ENCODE measurements around the gene ACOT11.

The ACOT11 gene

GRCh38 chr1:54538538-54538937 is 9.5 kb upstream of the ACOT11 start:
- H3K27me3 ChIP-seq (ENCODE audit: insufficient read depth, poor library complexity, severe bottlenecking), result no peaks in the 10 kb centered on the region
- TF ChIP-seq POLR2AphosphoS5 (IDR thresholded peaks at IDR 0.05; ENCODE audit: low read depth) (no peak), GABPA (IDR thresholded peaks at IDR 0.05; ENCODE audit: low read depth) (no peak), REST (IDR thresholded peaks at IDR 0.05; ENCODE audit: insufficient replicate concordance, low read depth) (no peak), CTCF (IDR thresholded peaks at IDR 0.05; ENCODE audit: insufficient read depth, low read length) (no peak), SPI1 (IDR thresholded peaks at IDR 0.05; ENCODE audit: borderline replicate concordance, low read depth) (no peak)
- H3K27ac ChIP-seq (replicated peaks), result no peak overlapping the region
- no peak for DNase-seq (ENCODE audit: low read depth in 1 of 2, low spot score in 1 of 2)
- H3K4me3 ChIP-seq (replicated peaks; ENCODE audit: insufficient read depth, low read length), result no peak overlapping the region

GRCh38 chr1:54540582-54541295 is 7.3 kb upstream of the ACOT11 start:
- Histone ChIP-seq H3K27ac (replicated peaks) (no peak overlapping the region; the same call in 1 of the 2 replicates), H3K27me3 (ENCODE audit: insufficient read depth, poor library complexity, severe bottlenecking) (no peaks in the 10 kb centered on the region), H3K4me3 (replicated peaks; ENCODE audit: insufficient read depth, low read length) (no peak overlapping the region)
- DNase-seq (ENCODE audit: low read depth in 1 of 2, low spot score in 1 of 2), result no peak
- TF ChIP-seq CTCF (IDR thresholded peaks at IDR 0.05; ENCODE audit: insufficient read depth, low read length) (no peak), POLR2AphosphoS5 (IDR thresholded peaks at IDR 0.05; ENCODE audit: low read depth) (no peak), SPI1 (IDR thresholded peaks at IDR 0.05; ENCODE audit: borderline replicate concordance, low read depth) (no peak), REST (IDR thresholded peaks at IDR 0.05; ENCODE audit: insufficient replicate concordance, low read depth) (no peak), GABPA (IDR thresholded peaks at IDR 0.05; ENCODE audit: low read depth) (no peak)

- peak; percentile 91 to 93 for DNase-seq (ENCODE audit: low read depth in 1 of 2, low spot score in 1 of 2)
- TF ChIP-seq REST (IDR thresholded peaks at IDR 0.05; ENCODE audit: insufficient replicate concordance, low read depth) (peak; percentile 54), SPI1 (IDR thresholded peaks at IDR 0.05; ENCODE audit: borderline replicate concordance, low read depth) (no peak), CTCF (IDR thresholded peaks at IDR 0.05; ENCODE audit: insufficient read depth, low read length) (no peak), GABPA (IDR thresholded peaks at IDR 0.05; ENCODE audit: low read depth) (0 out of 2 replicates have a peak, but pooled peaks have one; percentile 1), POLR2AphosphoS5 (IDR thresholded peaks at IDR 0.05; ENCODE audit: low read depth) (peak; percentile 75)
- Histone ChIP-seq H3K27me3 (ENCODE audit: insufficient read depth, poor library complexity, severe bottlenecking) (no peaks in the 10 kb centered on the region), H3K4me3 (replicated peaks; ENCODE audit: insufficient read depth, low read length) (peak overlapping the region; percentile 45), H3K27ac (replicated peaks) (peak overlapping the region; percentile 95)
Observed at GRCh38 chr1:54542120-54542961, 5.7 kb upstream of the ACOT11 start.

Measured in HL-60 (cell line).